ENCODE data around the gene ZFHX3.

ZFHX3 gene

GRCh38 chr16:73047221-73047535 lies 750 bp downstream of the ZFHX3 start:
- in situ Hi-C loops (cut with HindIII; ENCODE audit: low pct_ligation_motif_present, low pct_unique_long_range_greater_than_20kb, low sequenced_read_pairs) = no loop called here
- DNase-seq = no peak

GRCh38 chr16:73046849-73047214 lies 1.1 kb downstream of the ZFHX3 start:
- no peak for DNase-seq
- in situ Hi-C loops (cut with HindIII; ENCODE audit: low pct_ligation_motif_present, low pct_unique_long_range_greater_than_20kb, low sequenced_read_pairs) = no loop called here

DNA sequence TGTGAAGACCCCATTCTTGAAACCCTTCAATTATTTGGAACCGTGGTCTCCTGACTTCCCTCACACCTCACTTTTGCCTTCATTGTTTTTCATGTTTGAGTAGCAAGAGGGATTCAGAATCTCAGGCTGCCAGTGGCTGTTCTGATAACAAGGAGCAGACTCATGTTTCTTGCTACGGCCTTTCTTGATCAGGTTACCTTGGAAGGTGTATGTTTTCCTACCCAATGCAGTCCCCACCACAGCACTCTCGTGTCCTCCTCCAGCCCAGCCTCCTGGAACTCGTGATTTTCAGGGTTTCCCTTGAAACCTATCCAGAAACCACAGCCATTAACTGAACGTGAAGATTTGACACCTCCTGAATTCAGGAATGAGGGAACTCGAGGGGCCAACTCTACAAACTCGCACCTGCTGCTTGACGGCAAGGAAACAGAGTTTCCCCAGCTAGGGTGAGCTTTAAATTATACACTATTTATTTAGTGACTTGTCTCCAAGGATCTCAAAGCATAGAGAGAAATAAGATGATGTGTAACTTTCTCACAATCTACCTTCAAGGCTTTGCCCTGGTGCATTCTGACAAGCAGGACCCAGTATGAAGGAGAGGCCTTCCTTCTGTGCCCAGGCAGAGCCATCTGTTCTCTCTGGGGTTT lies 1.6 kb downstream of the ZFHX3 start:
- no peak for DNase-seq
- in situ Hi-C loops (cut with HindIII; ENCODE audit: low pct_ligation_motif_present, low pct_unique_long_range_greater_than_20kb, low sequenced_read_pairs) = no loop called here

- in situ Hi-C loops (cut with HindIII; ENCODE audit: low pct_ligation_motif_present, low pct_unique_long_range_greater_than_20kb, low sequenced_read_pairs) = no loop called here
- DNase-seq = no peak
These were observed 4.0 kb downstream of the ZFHX3 start for GRCh38 chr16:73043828-73044467.

DNA sequence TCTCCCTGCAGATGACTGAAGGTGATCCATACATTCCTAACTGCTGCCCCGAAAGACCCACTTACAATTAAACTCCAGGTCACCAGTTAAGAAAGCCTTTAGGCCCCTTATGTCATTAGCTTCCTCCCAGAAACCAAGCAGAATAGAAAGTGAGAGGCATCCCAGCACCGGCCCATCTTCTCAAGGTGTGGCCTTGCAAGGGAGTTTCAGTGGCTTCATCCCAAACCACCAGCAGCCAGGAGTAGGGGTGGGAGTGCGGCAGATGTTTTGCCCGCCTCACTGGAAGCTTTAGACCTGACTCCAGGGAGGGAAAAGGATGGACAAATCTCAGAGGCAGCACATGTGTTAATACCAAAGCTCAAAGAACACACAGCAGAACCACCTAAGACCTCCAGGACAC lies 5.1 kb downstream of the ZFHX3 start:
- no peak for DNase-seq
- in situ Hi-C loops (cut with HindIII; ENCODE audit: low pct_ligation_motif_present, low pct_unique_long_range_greater_than_20kb, low sequenced_read_pairs) = no loop called here

DNA sequence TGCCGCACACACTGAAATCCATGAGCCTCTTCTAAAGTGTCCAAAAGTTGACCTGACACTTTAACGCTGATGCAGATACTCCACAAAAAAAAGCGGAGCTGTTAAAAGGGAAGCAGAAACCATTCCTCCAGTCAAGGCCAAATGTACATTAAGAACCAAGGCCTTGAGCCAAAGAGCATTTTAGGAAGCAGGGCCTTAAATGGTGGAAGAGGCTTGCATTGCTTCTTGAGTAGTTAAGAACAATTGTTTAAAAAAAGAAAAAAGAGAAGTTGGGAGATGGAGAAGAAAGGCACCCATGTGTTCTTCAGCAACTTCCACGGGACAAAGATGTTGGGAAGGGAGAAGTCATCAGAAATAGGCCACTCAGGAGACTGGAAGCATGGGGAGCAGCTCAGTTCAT lies 6.3 kb downstream of the ZFHX3 start:
- in situ Hi-C loops (cut with HindIII; ENCODE audit: low pct_ligation_motif_present, low pct_unique_long_range_greater_than_20kb, low sequenced_read_pairs) = no loop called here
- DNase-seq = no peak

DNA sequence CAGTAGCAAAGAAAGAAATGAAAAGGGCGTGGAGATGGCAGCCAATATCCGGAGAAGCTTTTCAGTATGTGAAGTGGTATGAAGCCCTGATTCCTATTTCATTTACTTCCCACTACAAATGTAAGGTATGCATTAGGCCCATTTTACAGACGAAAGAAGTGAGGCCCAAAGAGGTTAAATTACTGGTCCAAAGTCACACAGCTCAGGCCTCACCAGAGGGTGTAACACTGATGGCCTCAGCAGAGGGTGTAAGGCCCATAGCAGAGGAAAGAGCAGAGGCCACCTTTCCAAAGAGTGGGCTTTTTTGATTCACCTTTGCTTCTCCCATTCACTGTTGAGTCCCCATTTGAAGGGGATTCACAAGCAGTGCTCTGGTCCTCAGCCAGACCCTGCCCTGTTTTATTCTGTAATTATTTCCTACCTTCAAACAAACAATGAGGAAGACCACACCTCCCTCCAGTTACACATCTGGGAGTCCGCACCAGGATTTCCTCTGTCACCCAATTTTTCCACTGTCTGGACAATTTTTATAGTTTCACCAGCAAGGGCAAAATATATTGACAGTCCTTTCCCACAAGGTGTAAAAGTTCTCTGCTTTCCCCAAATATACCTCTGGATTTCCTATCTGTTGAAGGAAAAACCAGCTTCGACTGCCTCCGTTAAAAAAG lies 7.1 kb downstream of the ZFHX3 start:
- DNase-seq = no peak
- in situ Hi-C loops (cut with HindIII; ENCODE audit: low pct_ligation_motif_present, low pct_unique_long_range_greater_than_20kb, low sequenced_read_pairs) = no loop called here

DNA sequence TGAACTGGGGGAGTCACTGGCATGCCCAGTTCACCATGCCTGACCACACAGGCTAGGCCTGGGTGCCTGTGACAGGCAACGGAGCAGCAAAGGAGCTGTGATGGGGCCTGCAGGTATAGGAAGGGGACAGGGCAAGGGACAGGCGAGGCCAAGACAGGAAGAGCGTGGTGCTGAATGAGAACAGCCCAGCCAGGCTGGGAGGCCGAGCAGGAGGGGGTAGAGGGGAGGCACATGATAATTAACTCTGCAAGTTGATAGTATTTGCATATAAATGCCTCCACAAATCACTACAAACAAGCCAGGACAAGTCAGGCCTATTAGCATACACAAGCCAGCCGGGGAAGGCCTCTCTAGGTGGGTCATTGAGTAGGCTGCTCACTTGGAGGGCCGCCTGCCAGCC lies 7.8 kb downstream of the ZFHX3 start:
- in situ Hi-C loops (cut with HindIII; ENCODE audit: low pct_ligation_motif_present, low pct_unique_long_range_greater_than_20kb, low sequenced_read_pairs) = no loop called here
- no peak for DNase-seq

DNA sequence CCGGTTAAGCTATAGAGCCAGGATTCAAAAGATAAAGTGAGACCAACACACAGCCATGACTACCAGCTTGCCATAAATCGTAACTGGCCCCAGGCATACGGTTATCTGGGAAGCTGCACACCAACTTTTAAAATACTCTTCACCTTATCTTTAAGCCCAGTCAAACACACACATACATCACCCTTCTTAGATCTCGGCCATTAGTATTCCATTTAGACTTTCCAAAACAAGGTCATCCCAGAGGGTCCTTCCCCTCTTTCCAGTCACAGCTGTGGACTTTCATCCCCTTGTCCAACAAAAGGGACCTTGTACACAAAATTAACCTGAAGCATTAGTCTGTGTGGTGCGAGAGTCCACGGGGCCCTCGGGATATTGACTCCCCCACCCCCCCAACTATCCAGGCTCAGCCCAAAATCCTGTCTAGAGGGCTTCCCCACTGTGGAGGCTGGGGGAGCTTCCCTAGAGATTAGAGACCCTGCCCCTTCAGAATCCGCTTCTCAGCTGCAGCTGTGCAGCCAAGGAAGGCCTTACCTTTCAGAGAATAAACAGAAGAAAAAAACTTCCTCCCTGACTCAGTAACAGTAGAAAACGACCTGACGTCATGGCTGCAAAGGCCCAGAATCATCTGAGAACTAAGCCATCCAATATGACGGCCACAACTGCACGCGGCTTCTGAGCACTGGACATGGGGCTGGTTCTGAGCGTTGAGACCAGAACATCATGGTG lies 9.9 kb downstream of the ZFHX3 start:
- DNase-seq = no peak
- in situ Hi-C loops (cut with HindIII; ENCODE audit: low pct_ligation_motif_present, low pct_unique_long_range_greater_than_20kb, low sequenced_read_pairs) = no loop called here

DNA sequence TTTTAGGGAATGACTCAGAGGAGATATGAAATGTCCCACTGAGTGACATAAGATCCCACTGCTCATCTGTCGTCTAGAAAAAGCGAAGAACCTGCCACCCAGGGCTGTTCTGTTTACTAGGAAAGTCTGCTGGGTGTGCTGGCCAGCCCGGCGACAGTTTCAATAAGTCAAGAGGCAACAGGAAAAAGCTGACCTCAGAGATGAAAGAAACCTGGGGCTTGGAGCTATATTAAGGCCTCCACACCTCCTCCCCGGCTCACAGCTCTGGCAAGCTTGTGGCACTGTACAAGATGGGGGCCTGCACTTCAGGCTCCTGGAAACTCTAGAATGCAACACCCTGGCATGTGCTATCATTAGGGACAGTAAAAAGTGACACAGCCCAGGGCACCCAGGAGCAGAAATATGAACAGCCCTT lies 10.6 kb downstream of the ZFHX3 start:
- no peak for DNase-seq
- in situ Hi-C loops (cut with HindIII; ENCODE audit: low pct_ligation_motif_present, low pct_unique_long_range_greater_than_20kb, low sequenced_read_pairs) = no loop called here

DNA sequence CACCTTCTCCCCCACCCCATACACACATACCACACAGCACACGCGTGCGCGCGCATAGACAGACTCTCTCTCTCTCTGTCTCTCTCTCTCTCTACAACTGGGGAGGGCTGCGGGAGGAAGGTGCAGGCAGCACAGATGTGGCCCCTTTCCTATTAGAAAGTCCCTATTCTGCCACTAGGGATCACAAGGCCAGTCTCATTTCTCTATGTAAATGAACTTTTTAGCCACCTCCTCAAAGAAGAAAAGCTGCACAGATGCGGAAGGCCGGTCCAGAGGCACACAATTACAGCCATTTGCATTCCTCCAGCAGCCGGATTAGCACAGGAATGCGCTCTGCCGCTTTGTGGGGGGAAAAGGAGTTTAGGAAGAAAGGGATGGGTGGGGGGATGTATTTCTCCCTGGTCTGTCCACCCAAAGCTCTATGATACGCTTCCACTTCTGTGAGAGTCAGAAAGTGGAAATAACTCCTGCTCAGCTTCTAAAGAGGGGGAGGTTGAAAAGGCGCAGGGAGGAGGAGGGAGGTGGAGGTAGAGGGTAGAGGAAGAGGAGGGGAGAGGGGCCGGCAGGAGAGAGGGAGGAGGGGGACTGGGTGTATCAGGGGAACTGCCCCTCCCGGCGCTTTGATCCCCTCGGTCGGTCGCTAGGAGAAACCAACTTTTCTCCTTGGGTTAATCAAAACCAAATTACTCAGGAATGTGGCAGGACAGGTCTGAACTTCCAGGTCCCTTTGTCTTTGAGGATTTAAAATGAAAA lies 11.7 kb downstream of the ZFHX3 start:
- DNase-seq = no peak
- in situ Hi-C loops (cut with HindIII; ENCODE audit: low pct_ligation_motif_present, low pct_unique_long_range_greater_than_20kb, low sequenced_read_pairs) = no loop called here

GRCh38 chr16:73034374-73034773 lies 13.6 kb downstream of the ZFHX3 start:
- DNase-seq = no peak
- in situ Hi-C loops (cut with HindIII; ENCODE audit: low pct_ligation_motif_present, low pct_unique_long_range_greater_than_20kb, low sequenced_read_pairs) = no loop called here

DNA sequence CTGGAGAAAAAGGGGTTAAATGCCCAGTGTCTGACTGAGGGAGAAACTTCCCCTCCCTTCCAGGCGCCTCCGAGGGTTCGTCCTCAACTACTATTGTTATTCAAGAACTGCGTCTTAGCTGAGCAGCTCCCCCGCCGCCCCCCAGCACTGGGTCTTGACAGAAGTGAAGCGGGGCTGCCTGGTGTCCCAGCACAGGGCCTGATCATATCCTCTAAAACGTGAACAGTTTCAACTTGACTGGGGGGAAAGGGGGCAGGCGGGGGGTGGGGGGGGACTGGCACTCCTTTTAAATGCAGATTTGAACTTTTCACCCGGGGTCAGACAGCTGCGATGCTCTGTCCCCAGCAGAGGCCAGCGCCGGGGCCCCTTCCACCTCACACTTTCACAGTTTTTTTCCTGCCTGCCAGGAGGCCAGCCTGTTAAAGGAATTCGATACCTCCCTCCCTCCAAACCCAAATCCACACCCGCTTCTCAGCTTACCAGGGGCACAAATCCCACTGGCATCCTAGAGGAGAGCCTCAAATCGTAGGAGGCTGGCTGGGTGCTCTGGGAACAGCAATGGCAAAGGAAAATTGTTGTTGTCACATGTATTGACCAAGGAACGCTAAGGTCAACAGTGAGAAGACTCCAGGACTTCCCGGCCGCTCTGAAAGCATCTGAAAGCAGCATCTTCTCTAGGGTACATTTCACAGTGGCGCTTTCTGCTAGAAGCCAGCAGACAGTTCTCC lies 14.5 kb downstream of the ZFHX3 start:
- no peak for DNase-seq
- in situ Hi-C loops (cut with HindIII; ENCODE audit: low pct_ligation_motif_present, low pct_unique_long_range_greater_than_20kb, low sequenced_read_pairs) = no loop called here

GRCh38 chr16:73032541-73033270 lies 15.2 kb downstream of the ZFHX3 start:
- DNase-seq = no peak
- in situ Hi-C loops (cut with HindIII; ENCODE audit: low pct_ligation_motif_present, low pct_unique_long_range_greater_than_20kb, low sequenced_read_pairs) = no loop called here

GRCh38 chr16:73031984-73032383 lies 15.9 kb downstream of the ZFHX3 start:
- DNase-seq = no peak
- in situ Hi-C loops (cut with HindIII; ENCODE audit: low pct_ligation_motif_present, low pct_unique_long_range_greater_than_20kb, low sequenced_read_pairs) = no loop called here

GRCh38 chr16:73031155-73031866 lies 16.6 kb downstream of the ZFHX3 start:
- in situ Hi-C loops (cut with HindIII; ENCODE audit: low pct_ligation_motif_present, low pct_unique_long_range_greater_than_20kb, low sequenced_read_pairs) = no loop called here

GRCh38 chr16:73028721-73029361 lies 19.1 kb downstream of the ZFHX3 start:
- in situ Hi-C loops (cut with HindIII; ENCODE audit: low pct_ligation_motif_present, low pct_unique_long_range_greater_than_20kb, low sequenced_read_pairs) = no loop called here
- DNase-seq = no peak

More at GRCh38 chr16:73031155-73031866, 16.6 kb downstream of the ZFHX3 start:
- peak; percentile 13 for DNase-seq

Data from ACHN (cell line).